NCI-H748 treated with DMSO at 0.1 percent for 48 hours (cell line): Measurements from ENCODE around the gene ZBTB8A.
"Not testable (repeated sequence)": the region's sequence is repeated elsewhere in the genome, so short reads cannot be mapped to it uniquely, and the experiment has no call there.

Experiments
- DNase-seq: peaks from one replicate; lab custom pipeline; 2025; lab: John Stamatoyannopoulos, UW

ZBTB8A gene

GRCh38 chr1:32536764-32537163, 2.5 kb upstream of the ZBTB8A start:
- DNase-seq = no peak

- DNase-seq = no peak
Observed at GRCh38 chr1:32539584-32540571, 651 bp downstream of the ZBTB8A start.

GRCh38 chr1:32540605-32541004, 1.4 kb downstream of the ZBTB8A start:
- no peak for DNase-seq

GRCh38 chr1:32541064-32541566, 1.9 kb downstream of the ZBTB8A start:
- no peak for DNase-seq

GRCh38 chr1:32546611-32547010, 7.4 kb downstream of the ZBTB8A start:
- DNase-seq = no peak

- DNase-seq = no peak
Observed at GRCh38 chr1:32549616-32550015, 10.4 kb downstream of the ZBTB8A start.

GRCh38 chr1:32554288-32554687, 15.1 kb downstream of the ZBTB8A start:
- DNase-seq = no peak

- not testable (repeated sequence) for DNase-seq
Observed at GRCh38 chr1:32557035-32557434, 17.8 kb downstream of the ZBTB8A start.

- no peak for DNase-seq
Observed at GRCh38 chr1:32557812-32558211, 18.6 kb downstream of the ZBTB8A start.

- DNase-seq = no peak
Observed at GRCh38 chr1:32568929-32569328, 29.7 kb downstream of the ZBTB8A start.

- DNase-seq = no peak
Observed at GRCh38 chr1:32580348-32581017, 41.3 kb downstream of the ZBTB8A start.

GRCh38 chr1:32592943-32593342, 53.7 kb downstream of the ZBTB8A start:
- no peak for DNase-seq

GRCh38 chr1:32600034-32600433, 60.8 kb downstream of the ZBTB8A start:
- DNase-seq = no peak

GRCh38 chr1:32605711-32606424, 66.6 kb downstream of the ZBTB8A start:
- no peak for DNase-seq

GRCh38 chr1:32606565-32607371, 67.5 kb downstream of the ZBTB8A start:
- no peak for DNase-seq

- DNase-seq = no peak
Observed at GRCh38 chr1:32609180-32609579, 70.0 kb downstream of the ZBTB8A start.

GRCh38 chr1:32611859-32612188, 72.6 kb downstream of the ZBTB8A start:
- no peak for DNase-seq

- DNase-seq = peak; percentile 14
Observed at GRCh38 chr1:32612189-32612881, 73.1 kb downstream of the ZBTB8A start.

GRCh38 chr1:32613472-32613871, 74.2 kb downstream of the ZBTB8A start:
- no peak for DNase-seq

GRCh38 chr1:32618673-32619221, 79.5 kb downstream of the ZBTB8A start:
- no peak for DNase-seq
